Pancreas (tissue), 10 donors: Measurements from ENCODE around the gene CCDC13. TPM values are rescaled to one million over a fixed set of nuclear protein-coding genes. Genes with fewer than 3 reads are reported as not detected.

Source experiments
- ATAC-seq, 4 donors: fragments of 200-7000 bp; cut with Tn5 transposase; one replicate each; pipeline versions ENCODE4 v1.8.0 to v1.9.1; 2020; ENCODE audit warnings: mild to moderate bottlenecking in 4 of 4, moderate library complexity in 4 of 4
- DNase-seq, 6 donors: peaks; one replicate each; pipeline ENCODE4 v3.0.0-alpha.2; 2020
- FAIRE-seq: peaks from 2 replicates; lab custom pipeline; 2012; peaks lifted over from hg19 to GRCh38; lab: Jason Lieb, UNC
- H3K27ac ChIP-seq, 4 donors: fragments of 200-600 bp; sonication (generic); 1 replicate in 3 of 4; 2 replicates in 1 of 4; pipeline versions ENCODE4 v1.5.0 to v1.8.0; 2020
- H3K27me3 ChIP-seq, 4 donors: fragments of 200-600 bp; one replicate each; pipeline ENCODE4 v1.8.0; 2021
- H3K36me3 ChIP-seq, 3 donors: fragments of 200-600 bp; sonication (generic) in 1 of 3; one replicate each; pipeline versions ENCODE4 v1.5.0 to v1.8.0; 2020 to 2021
- H3K4me1 ChIP-seq, 3 donors: fragments of 200-600 bp; one replicate each; pipeline ENCODE4 v1.8.0; 2021
- H3K4me3 ChIP-seq, 4 donors: fragments of 200-600 bp; sonication (generic) in 2 of 4; one replicate each; pipeline versions ENCODE4 v1.5.0 to v1.8.0; 2020 to 2021
- H3K9me3 ChIP-seq, 4 donors: fragments of 200-600 bp; one replicate each; pipeline ENCODE4 v1.8.0; 2021
- CTCF ChIP-seq, 4 donors: fragments of 200-600 bp; sonication (generic) in 3 of 4; IDR thresholded peaks; one replicate each; pipeline versions ENCODE4 v1.5.0 to v1.8.0; 2021; ENCODE audit warnings: antibody characterized with exemption in 4 of 4
- WGBS, 2 donors: extraction: QIAGEN DNeasy Blood & Tissue Kit; methylation state at CpG; one replicate each; pipeline ENCODE4 v1.1.7; 2013; 5-methylcytosine and 5-hydroxymethylcytosine counted together
- intact Hi-C, 3 donors: fragments of 100-400 bp; cut with DNase I; formaldehyde crosslinking; loops; one replicate each; pipeline versions ENCODE4 v1.11.1 to v1.14.2; 2022
- polyA plus RNA-seq, 2 donors: library from polyadenylated mRNA; stranded (reverse); fragments of 200-250 nt; gene quantifications; one replicate each; pipeline ENCODE4 v1.2.3, GENCODE V29; 2013
- total RNA-seq, 6 donors: library from RNA; stranded (reverse); fragmentation: NEBNext Ultra II Directional in 4 of 6; extraction: Animal tissue kit (Norgen Biotek cat#: 25700) in 4 of 6; gene quantifications; one replicate each; pipeline versions ENCODE4 v1.2.1 to v1.2.4, GENCODE V29; 2021 to 2023
- donor health status: healthy with polysubstance abuse.
- donor health status: DM: no; HTN: no; CAD: no; lungs with moderate emphysema.
- donor health status: DM: no; HTN: no; CAD: no.
- donor health status: control.
- donor health status: control.
- donor health status: Bipolar disorder and iron deficiency.
- donor health status: DM: yes; HTN: yes; CAD: no.
- donor health status: DM: no; HTN: no; CAD: no.
- donor health status: DM: no; HTN: no; CAD: no.
- donor health status: DM: yes; HTN: yes; CAD: no.

The CCDC13 gene
- total and polyA plus RNA-seq, 8 donors, result 0.18 to 1.3 (median 0.70) TPM

- ATAC-seq, result no peak
Observed at GRCh38 chr3:42730294-42730693, 42.8 kb downstream of the CCDC13 start.

GRCh38 chr3:42729404-42730145 lies 43.5 kb downstream of the CCDC13 start:
- ATAC-seq (peak in 1 of 4 donors; percentile 11), DNase-seq (peak in 1 of 6 donors; percentile 4), FAIRE-seq (no peak)
- no peaks in the 10 kb centered on the region for H3K4me1 ChIP-seq
- H3K27ac ChIP-seq, result no peak overlapping the region
- no peak for TF ChIP-seq CTCF (IDR thresholded peaks at IDR 0.05)
- intact Hi-C loops, result no loop called here
- no peaks in the 10 kb centered on the region for H3K36me3 ChIP-seq
- H3K27me3 ChIP-seq, result no peaks in the 10 kb centered on the region
- H3K9me3 ChIP-seq, result no peaks in the 10 kb centered on the region
- H3K4me3 ChIP-seq, result no peak overlapping the region
- 59 to 61% methylated on average over 6 of the region's 6 CpGs for WGBS, 2 donors

More at GRCh38 chr3:42730294-42730693, 42.8 kb downstream of the CCDC13 start:
- 80 to 87% methylated on average over 11 of the region's 11 CpGs for WGBS, 2 donors
- TF ChIP-seq CTCF (IDR thresholded peaks at IDR 0.05), result no peak
- intact Hi-C loops, result no loop called here
- FAIRE-seq (no peak), DNase-seq (no peak)
- Histone ChIP-seq H3K4me3 (no peak overlapping the region), H3K27me3 (no peaks in the 10 kb centered on the region), H3K9me3 (no peaks in the 10 kb centered on the region), H3K36me3 (no peaks in the 10 kb centered on the region), H3K4me1 (no peaks in the 10 kb centered on the region), H3K27ac (no peak overlapping the region)

- WGBS, 2 donors, result 76 to 80% methylated on average over 3 of the region's 3 CpGs
- FAIRE-seq, result no peak
- no peak for DNase-seq
- Histone ChIP-seq H3K27me3 (no peaks in the 10 kb centered on the region), H3K36me3 (no peaks in the 10 kb centered on the region), H3K4me3 (no peak overlapping the region), H3K9me3 (no peaks in the 10 kb centered on the region), H3K4me1 (no peaks in the 10 kb centered on the region), H3K27ac (no peak overlapping the region)
- ATAC-seq, result no peak
- intact Hi-C loops, result no loop called here
- no peak for TF ChIP-seq CTCF (IDR thresholded peaks at IDR 0.05)
Observed at GRCh38 chr3:42728668-42729364, 44.2 kb downstream of the CCDC13 start.

GRCh38 chr3:42728056-42728455 lies 45.0 kb downstream of the CCDC13 start:
- Histone ChIP-seq H3K36me3 (no peaks in the 10 kb centered on the region), H3K27me3 (no peaks in the 10 kb centered on the region), H3K4me3 (no peak overlapping the region), H3K27ac (no peak overlapping the region), H3K9me3 (no peaks in the 10 kb centered on the region), H3K4me1 (no peaks in the 10 kb centered on the region)
- intact Hi-C loops, result no loop called here
- DNase-seq (peak in 1 of 6 donors; percentile 4), ATAC-seq (no peak), FAIRE-seq (no peak)
- TF ChIP-seq CTCF (IDR thresholded peaks at IDR 0.05), result no peak
- WGBS, 2 donors, result 47 to 60% methylated on average over 3 of the region's 3 CpGs

- intact Hi-C loops, result no loop called here
- Histone ChIP-seq H3K4me1 (no peaks in the 10 kb centered on the region), H3K27me3 (no peaks in the 10 kb centered on the region), H3K9me3 (no peaks in the 10 kb centered on the region), H3K27ac (no peak overlapping the region), H3K4me3 (no peak overlapping the region), H3K36me3 (no peaks in the 10 kb centered on the region)
- DNase-seq (no peak), FAIRE-seq (no peak), ATAC-seq (no peak)
- 77 to 83% methylated on average over 2 of the region's 2 CpGs for WGBS, 2 donors
- no peak for TF ChIP-seq CTCF (IDR thresholded peaks at IDR 0.05)
Observed at GRCh38 chr3:42725454-42725853, 47.6 kb downstream of the CCDC13 start.
